OCI-M1 (cell line): ENCODE results near the gene MARS1.

Experiments
- DNase-seq: peaks from one replicate; lab custom pipeline; 2025; lab: John Stamatoyannopoulos, UW

MARS1 gene

DNA sequence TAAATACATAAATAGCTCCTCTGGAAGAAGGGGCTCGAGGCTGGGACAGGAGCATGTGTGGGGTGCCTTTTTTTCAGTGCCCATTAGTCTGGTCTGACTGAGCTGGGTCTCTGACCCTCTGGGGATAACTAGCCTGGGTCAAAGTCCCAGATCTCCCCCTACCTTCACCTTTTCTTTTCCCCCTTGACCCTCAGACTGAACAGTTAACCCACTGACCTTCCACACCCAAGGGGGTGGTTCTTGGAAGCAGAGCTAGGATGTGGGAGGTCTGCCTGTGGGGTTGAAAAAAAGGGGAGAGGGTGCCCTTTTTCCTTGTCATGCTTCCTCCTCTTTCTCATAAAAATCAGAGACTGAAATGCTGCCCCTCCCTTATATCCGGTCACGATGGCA lies 29.2 kb upstream of the MARS1 start:
- DNase-seq, result no peak

DNA sequence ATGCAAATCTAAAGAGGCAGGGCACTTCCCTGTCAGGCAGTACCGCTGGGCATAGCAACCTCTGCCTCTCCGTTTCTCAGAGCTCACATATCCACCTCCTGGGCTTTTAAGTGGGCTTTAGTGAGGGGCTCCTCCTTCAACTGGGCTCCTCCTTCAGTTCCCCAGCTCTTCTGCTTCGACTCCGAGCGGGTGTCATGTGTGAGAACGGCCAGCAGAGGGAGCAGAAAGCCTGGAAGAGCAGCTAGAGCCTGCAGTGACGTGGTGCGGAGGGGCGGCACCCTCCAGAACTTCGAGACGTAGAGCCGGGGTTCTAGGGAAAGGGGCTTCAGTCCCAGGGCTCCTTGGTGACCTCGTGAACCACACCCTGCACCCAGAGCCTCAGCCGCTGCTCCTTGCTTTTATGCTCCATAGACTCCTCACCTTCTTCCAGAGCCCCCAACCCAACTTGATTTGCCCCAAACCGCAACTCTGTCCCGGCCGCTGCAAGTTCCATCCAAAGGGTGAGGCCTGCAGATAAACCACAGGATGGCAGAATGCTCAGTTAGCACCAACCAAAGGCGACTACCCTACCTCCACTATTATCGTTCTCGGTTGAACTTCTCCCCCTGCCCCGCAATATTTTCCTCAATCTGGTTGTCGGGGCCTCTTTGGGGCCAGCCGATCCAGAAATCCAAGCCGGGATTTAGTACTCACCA lies 28.7 kb upstream of the MARS1 start:
- DNase-seq, result peak; percentile 98

- peak; percentile 60 for DNase-seq
Observed at GRCh38 chr12:57459750-57460467, 28.0 kb upstream of the MARS1 start, which contains the start of gene GLI1. GLI1 (plus strand) TSS chr12:57459785; CDS start chr12:57463692, 3,907 bp downstream.

DNA sequence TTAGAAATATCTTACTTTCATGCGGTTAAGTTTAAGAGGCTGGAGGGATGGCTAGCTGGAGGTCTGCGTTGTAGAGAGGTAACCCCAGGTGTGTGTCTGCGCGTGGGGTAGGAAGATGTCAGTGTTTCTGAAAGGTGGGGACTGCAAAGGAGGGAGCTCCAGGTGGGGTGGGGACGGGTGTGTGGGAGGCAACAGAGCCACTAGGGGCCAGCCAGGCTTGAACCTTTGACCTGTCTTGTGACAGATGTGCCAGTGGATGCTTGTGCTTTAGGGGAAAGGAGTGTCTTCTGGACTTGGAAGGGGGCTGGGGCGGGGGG lies 27.4 kb upstream of the MARS1 start:
- DNase-seq, result peak; percentile 60

- no peak for DNase-seq
Observed at GRCh38 chr12:57460841-57461275, 27.0 kb upstream of the MARS1 start.

GRCh38 chr12:57461276-57461916 lies 26.5 kb upstream of the MARS1 start:
- DNase-seq, result peak; percentile 52

DNA sequence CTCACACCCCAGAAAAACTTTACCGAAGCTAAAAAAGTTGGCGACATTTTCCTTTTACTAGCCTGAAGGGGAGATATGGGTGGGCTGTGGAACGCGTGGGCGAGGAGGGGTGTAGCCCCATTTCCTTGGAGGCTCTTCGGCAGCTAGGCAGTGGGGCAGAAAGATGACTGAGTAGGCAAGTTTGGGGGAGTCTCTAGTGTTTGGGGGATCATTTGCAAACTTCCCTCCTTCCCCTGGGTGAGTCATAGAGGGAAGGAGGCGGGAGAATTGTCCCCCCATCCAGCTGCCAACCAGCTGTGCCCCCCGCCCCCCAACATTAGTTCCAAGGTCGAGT lies 26.0 kb upstream of the MARS1 start:
- DNase-seq, result no peak

DNA sequence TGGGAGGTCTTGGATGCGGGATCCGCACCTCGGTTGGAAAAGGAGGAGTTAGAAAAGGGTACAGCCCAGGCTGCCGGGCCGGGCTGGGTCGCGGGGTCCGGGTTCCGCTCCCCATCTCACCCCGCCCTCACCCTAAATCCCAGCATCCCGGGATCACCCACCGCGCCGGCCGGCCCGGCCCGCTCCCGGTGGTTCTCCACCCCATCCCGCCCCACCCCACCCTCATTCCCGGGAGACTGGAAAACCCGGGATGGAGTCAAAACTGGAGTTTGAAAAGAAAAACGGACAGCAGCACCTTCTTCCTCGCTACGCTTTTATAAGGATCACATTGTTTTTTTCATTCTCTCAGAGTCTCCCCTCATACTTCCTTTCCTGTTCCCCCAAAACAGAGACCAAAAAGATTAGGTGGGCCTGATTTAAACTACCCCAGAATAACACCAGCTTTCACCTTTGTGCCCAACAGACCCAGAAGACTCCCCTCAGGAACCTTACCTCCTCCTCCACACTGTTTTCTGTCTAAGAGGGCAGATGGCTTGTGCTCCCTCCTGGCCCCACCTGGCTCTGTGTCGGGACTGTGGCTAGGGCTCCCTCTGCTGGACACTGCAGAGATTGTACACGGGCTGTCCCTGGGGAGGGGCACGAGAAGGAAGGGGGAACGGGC lies 25.5 kb upstream of the MARS1 start:
- peak; percentile 96 for DNase-seq

GRCh38 chr12:57462912-57463253 lies 25.0 kb upstream of the MARS1 start:
- no peak for DNase-seq

- DNase-seq, result no peak
Observed at GRCh38 chr12:57464569-57464968, 23.3 kb upstream of the MARS1 start.

GRCh38 chr12:57465030-57465746 lies 22.7 kb upstream of the MARS1 start:
- DNase-seq, result no peak

DNA sequence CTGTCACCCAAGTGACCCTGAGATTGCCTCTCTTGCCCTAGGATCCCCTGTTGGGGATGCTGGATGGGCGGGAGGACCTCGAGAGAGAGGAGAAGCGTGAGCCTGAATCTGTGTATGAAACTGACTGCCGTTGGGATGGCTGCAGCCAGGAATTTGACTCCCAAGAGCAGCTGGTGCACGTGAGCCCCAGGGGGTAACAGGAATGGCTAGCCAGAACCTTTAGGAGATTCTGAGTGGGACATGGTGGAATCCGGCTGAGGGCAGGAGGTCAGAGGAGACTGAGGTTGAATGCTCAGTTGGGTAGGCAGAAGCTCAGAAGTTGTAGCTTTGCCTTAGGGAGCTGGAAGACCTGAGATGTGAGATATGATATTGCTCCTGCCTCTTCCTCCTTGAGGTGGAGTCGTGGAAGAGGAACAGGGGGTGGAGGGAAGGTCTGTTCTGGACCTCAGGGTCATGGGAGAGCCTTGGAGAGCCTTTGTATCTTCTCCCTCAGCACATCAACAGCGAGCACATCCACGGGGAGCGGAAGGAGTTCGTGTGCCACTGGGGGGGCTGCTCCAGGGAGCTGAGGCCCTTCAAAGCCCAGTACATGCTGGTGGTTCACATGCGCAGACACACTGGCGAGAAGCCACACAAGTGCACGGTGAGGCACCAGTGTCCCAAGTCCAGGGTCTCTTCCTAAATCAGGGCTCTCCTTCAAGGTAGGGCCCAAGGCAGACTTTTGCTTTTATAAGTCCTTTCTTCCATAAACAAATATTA lies 21.9 kb upstream of the MARS1 start:
- DNase-seq, result no peak

DNA sequence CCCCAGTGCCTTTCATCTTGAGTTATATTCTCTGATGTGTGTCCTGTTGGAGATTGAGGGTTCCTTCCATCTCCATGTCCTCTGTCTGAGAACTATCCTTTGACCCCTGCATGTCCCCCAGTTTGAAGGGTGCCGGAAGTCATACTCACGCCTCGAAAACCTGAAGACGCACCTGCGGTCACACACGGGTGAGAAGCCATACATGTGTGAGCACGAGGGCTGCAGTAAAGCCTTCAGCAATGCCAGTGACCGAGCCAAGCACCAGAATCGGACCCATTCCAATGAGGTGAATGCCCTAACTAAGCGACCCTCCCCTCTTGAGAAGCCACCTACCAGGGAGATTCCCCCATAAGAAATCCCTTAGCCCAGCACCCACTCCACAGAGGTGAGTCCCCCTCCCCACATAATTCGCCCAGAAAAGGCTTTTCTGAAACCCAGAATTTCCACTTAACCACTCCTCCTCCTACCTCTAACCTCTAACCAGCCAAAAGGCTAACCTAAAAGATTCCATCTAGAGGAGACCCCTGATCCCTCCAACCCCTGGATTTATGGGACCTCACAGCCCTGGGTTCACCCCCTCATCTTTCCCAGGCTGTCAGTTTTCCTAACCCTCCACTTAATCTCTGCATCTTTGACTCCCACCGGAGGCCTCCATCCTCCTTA lies 20.5 kb upstream of the MARS1 start:
- DNase-seq, result no peak

- no peak for DNase-seq
Observed at GRCh38 chr12:57467915-57468314, 20.0 kb upstream of the MARS1 start.

DNA sequence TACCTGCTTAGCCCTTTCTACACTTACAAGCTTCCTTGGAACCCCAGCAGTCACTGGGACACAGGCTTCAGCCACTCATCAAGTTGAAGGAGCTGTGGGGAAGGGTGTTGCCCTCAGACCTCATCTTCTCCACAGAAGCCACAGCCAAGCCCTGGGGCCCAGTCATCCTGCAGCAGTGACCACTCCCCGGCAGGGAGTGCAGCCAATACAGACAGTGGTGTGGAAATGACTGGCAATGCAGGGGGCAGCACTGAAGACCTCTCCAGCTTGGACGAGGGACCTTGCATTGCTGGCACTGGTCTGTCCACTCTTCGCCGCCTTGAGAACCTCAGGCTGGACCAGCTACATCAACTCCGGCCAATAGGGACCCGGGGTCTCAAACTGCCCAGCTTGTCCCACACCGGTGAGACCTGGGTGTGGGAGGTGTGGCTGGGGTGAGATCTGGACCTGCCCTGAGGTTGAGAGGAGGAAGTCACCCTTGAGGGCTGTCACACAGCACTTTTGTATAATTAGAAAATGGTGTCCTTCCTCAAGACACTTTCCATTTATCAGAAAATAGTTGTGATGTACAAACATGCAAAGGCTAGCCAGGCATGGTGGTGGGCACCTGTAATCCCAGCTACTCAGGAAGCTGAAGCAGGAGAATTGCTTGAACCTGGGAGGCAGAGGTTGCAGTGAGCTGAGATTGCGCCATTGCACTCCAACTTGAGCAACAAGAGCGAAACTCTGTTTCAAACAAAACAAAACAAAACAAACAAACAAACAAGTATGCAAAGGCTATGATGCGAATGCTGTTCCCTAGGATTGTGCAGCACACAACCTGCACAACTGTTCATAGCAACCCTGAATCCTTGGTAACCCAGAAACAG lies 18.3 kb upstream of the MARS1 start:
- DNase-seq, result peak; percentile 55

GRCh38 chr12:57470286-57470969 lies 17.4 kb upstream of the MARS1 start:
- no peak for DNase-seq

- DNase-seq, result no peak
Observed at GRCh38 chr12:57470970-57471656, 16.8 kb upstream of the MARS1 start.

GRCh38 chr12:57471661-57472060 lies 16.2 kb upstream of the MARS1 start:
- DNase-seq, result no peak

GRCh38 chr12:57472391-57472790 lies 15.5 kb upstream of the MARS1 start:
- DNase-seq, result no peak
